Choroid plexus epithelial cell (primary cell): Measurements from ENCODE around the gene MGAT4B.

Experiments used
- DNase-seq: peaks from one replicate; pipeline ENCODE4 v3.0.0-alpha.2; 2010; ENCODE audit warnings: low read depth
- H3K4me3 ChIP-seq: 2 replicates; pipeline ENCODE4 v1.5.1; 2011; ENCODE audit warnings: low read depth, mild to moderate bottlenecking, control low read depth, low read length, moderate library complexity
- TF ChIP-seq, protein P1 (sequence below): conservative IDR thresholded peaks from 2 replicates; pipeline ENCODE4 v1.5.1; 2011; ENCODE audit warnings: low read depth, mild to moderate bottlenecking, control low read depth, inconsistent platforms, low read length, moderate library complexity

MGAT4B gene

GRCh38 chr5:179783128-179783527 lies 23.5 kb downstream of the MGAT4B start:
- no peak for DNase-seq
- TF ChIP-seq, protein P1, sequence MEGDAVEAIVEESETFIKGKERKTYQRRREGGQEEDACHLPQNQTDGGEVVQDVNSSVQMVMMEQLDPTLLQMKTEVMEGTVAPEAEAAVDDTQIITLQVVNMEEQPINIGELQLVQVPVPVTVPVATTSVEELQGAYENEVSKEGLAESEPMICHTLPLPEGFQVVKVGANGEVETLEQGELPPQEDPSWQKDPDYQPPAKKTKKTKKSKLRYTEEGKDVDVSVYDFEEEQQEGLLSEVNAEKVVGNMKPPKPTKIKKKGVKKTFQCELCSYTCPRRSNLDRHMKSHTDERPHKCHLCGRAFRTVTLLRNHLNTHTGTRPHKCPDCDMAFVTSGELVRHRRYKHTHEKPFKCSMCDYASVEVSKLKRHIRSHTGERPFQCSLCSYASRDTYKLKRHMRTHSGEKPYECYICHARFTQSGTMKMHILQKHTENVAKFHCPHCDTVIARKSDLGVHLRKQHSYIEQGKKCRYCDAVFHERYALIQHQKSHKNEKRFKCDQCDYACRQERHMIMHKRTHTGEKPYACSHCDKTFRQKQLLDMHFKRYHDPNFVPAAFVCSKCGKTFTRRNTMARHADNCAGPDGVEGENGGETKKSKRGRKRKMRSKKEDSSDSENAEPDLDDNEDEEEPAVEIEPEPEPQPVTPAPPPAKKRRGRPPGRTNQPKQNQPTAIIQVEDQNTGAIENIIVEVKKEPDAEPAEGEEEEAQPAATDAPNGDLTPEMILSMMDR = no peak
- H3K4me3 ChIP-seq = no peak overlapping the region

- DNase-seq = no peak
- H3K4me3 ChIP-seq = no peak overlapping the region
- TF ChIP-seq, protein P1 = no peak
Measured at GRCh38 chr5:179781846-179782245, 24.8 kb downstream of the MGAT4B start.

DNA sequence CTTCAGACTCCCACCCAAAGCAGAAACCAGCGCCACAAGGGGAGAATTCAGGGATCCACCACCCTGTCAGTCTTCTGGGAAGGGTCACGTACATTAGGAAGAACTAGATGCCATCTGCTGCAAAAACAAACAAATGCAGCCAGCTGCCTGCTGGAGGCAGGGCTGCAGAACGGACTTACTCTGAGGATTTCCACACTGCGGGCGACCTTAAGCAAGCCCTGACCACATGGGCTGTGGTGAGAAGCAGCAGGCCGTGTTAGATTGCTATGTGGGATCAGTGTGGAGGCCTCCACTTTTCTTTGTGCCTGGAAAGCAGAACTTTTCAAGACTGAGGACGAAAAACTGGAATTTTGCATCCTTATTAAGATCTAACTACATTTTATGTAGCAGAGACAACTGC lies 26.3 kb downstream of the MGAT4B start:
- no peak overlapping the region for H3K4me3 ChIP-seq
- DNase-seq = peak; percentile 81
- TF ChIP-seq, protein P1 = peak; percentile 22

DNA sequence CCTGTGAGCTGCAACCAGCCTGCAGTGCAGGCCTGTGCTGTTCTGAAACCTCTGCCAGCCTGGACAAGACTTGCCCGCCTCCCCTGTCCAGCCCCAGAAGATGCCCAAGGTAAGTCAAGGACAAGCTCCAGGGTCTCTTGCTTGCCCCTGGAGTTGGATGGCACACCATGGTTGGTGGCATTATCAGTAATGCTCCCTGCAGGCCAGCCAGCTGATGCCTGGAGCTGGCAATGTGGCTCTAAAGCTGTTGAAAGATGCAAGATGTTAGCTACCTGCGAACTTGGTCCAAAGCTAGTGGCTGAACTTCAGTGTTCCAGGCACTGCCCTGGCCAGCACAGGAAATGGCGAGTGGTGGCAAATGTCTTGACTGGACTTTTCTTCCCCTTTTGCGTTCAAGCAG lies 26.8 kb downstream of the MGAT4B start:
- H3K4me3 ChIP-seq = no peak overlapping the region
- TF ChIP-seq, protein P1 = no peak

GRCh38 chr5:179778591-179778990 lies 28.1 kb downstream of the MGAT4B start:
- H3K4me3 ChIP-seq = no peak overlapping the region
- DNase-seq = no peak
- TF ChIP-seq, protein P1 = no peak

More for the DNA sequence above, 26.8 kb downstream of the MGAT4B start:
- no peak for DNase-seq

DNA sequence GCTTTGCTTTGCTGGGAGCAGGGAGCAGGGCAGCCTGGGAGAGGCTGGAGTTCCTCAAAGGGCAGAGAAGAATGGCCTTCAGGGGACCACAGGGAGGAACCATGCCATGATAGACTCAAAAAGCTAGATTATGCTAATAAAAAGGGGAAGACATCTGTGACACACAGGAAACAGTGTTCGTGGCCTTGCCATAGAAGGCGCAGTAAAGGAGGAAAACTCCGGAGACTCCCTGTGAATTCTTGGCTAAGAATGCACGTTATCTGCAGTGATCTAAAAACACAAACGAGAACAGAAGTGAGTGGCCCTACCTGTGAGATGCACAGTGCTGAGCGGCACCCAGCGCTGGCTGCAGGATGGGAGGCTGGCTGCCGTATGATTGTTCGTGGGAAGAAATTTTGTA lies 28.8 kb downstream of the MGAT4B start:
- DNase-seq = no peak
- TF ChIP-seq, protein P1 = no peak
- H3K4me3 ChIP-seq = no peak overlapping the region

GRCh38 chr5:179777456-179777855 lies 29.2 kb downstream of the MGAT4B start:
- no peak for DNase-seq
- TF ChIP-seq, protein P1 = no peak

More at GRCh38 chr5:179777456-179777855, 29.2 kb downstream of the MGAT4B start:
- H3K4me3 ChIP-seq = no peak overlapping the region
